HUES64 (cell line): ENCODE data around the gene CBFA2T2.

Experiments
- H3K27ac ChIP-seq: 2 replicates; pipeline ENCODE4 v1.7.0; 2013; ENCODE audit warnings: low read depth, low read length, inconsistent platforms
- H3K27me3 ChIP-seq: 2 replicates; pipeline ENCODE4 v1.6.1; 2013; ENCODE audit warnings: mild to moderate bottlenecking, low read length; ENCODE audit not compliant: insufficient read depth
- H3K36me3 ChIP-seq: 2 replicates; pipeline ENCODE4 v1.6.1; 2013; ENCODE audit warnings: mild to moderate bottlenecking, low read length; ENCODE audit not compliant: insufficient read depth
- H3K4me1 ChIP-seq: 2 replicates; pipeline ENCODE4 v1.6.1; 2013; ENCODE audit warnings: mild to moderate bottlenecking, low read length, moderate library complexity; ENCODE audit not compliant: insufficient read depth
- H3K4me3 ChIP-seq: 2 replicates; pipeline ENCODE4 v1.5.1; 2013; ENCODE audit warnings: mild to moderate bottlenecking, low read length, moderate library complexity
- H3K9ac ChIP-seq: 2 replicates; pipeline ENCODE4 v1.6.1; 2013; ENCODE audit warnings: mild to moderate bottlenecking, low read depth, low read length
- H3K9me3 ChIP-seq: 2 replicates; pipeline ENCODE4 v1.6.1; 2013; ENCODE audit warnings: low read depth, low read length; ENCODE audit not compliant: insufficient read depth
- WGBS: fragments of 150-250, 120-280 bp; methylation state at CpG from one replicate; pipeline ENCODE4 v1.1.7; 2013; ENCODE audit warnings: missing lambda C conversion rate; 5-methylcytosine and 5-hydroxymethylcytosine counted together

CBFA2T2 gene

GRCh38 chr20:33655164-33655563, 165.3 kb downstream of the CBFA2T2 start:
- no peaks in the 10 kb centered on the region for H3K9me3 ChIP-seq
- H3K27me3 ChIP-seq = no peaks in the 10 kb centered on the region
- H3K4me3 ChIP-seq = no peak overlapping the region
- WGBS = 90% methylated on average over 4 of the region's 4 CpGs
- H3K4me1 ChIP-seq = 0 out of 2 replicates have a peak, but pooled peaks cover 4% of the 10 kb centered on the region
- H3K36me3 ChIP-seq = peaks cover 16% of the 10 kb centered on the region; the same call in 1 of the 2 replicates
- H3K27ac ChIP-seq = no peak overlapping the region
- no peak overlapping the region for H3K9ac ChIP-seq

DNA sequence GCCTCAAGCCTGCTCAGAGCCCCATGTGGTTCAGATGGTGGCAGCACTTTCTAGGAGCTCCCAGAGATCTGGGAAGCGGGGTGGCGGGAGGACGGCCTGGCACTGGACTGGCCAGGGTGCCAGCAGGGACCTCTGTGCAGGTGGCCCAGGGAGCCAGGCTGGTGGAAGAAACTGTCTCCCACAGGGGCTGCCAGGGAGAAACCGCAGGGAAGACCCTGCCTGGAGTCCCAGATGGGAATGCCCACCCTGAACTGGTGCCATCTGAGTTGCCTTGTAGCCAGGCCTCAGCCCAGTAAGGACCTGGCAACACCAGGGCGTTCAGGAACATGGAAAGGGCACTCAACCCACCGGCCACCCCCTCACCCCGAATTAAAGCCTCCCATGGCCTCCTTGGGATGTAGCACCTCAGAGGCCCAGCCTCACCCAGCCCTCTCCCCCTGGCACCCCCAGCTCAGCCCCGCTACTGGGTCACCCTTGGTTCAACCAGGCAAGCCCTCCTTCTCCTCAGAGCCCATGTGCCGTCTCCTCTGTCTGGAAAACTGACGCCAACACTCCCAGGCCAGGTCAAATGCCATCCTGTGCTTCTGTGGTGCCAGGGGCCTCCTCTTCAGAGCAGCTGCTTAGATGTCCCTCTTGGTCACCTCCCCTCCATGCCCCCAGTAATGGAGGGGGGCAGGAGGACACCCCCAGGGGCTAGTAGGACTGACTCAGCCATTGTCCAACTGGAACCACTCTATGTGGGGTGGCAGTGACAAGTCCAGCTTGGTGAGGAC, 166.3 kb downstream of the CBFA2T2 start:
- Histone ChIP-seq H3K36me3 (peaks cover 16% of the 10 kb centered on the region; the same call in 1 of the 2 replicates), H3K9ac (no peak overlapping the region), H3K27me3 (no peaks in the 10 kb centered on the region), H3K9me3 (no peaks in the 10 kb centered on the region), H3K27ac (no peak overlapping the region), H3K4me1 (0 out of 2 replicates have a peak, but pooled peaks cover 4% of the 10 kb centered on the region), H3K4me3 (no peak overlapping the region)
- 94% methylated on average over 10 of the region's 10 CpGs for WGBS

- H3K4me3 ChIP-seq = no peak overlapping the region
Measured at GRCh38 chr20:33656783-33657703, 167.1 kb downstream of the CBFA2T2 start.

GRCh38 chr20:33657704-33658095, 167.8 kb downstream of the CBFA2T2 start:
- Histone ChIP-seq H3K9me3 (no peaks in the 10 kb centered on the region), H3K9ac (no peak overlapping the region), H3K27ac (no peak overlapping the region), H3K27me3 (no peaks in the 10 kb centered on the region), H3K36me3 (peaks cover 16% of the 10 kb centered on the region; the same call in 1 of the 2 replicates), H3K4me3 (no peak overlapping the region), H3K4me1 (peaks cover 4% of the 10 kb centered on the region; the same call in 1 of the 2 replicates)
- WGBS = 93% methylated on average over 12 of the region's 12 CpGs

More at GRCh38 chr20:33656783-33657703, 167.1 kb downstream of the CBFA2T2 start:
- Histone ChIP-seq H3K36me3 (peaks cover 16% of the 10 kb centered on the region; the same call in 1 of the 2 replicates), H3K9ac (no peak overlapping the region), H3K9me3 (no peaks in the 10 kb centered on the region), H3K27ac (no peak overlapping the region), H3K4me1 (0 out of 2 replicates have a peak, but pooled peaks cover 4% of the 10 kb centered on the region), H3K27me3 (no peaks in the 10 kb centered on the region)
- WGBS = 94% methylated on average over 17 of the region's 17 CpGs

GRCh38 chr20:33658510-33658909, 168.6 kb downstream of the CBFA2T2 start:
- Histone ChIP-seq H3K27me3 (no peaks in the 10 kb centered on the region), H3K36me3 (peaks cover 16% of the 10 kb centered on the region; the same call in 1 of the 2 replicates), H3K9ac (no peak overlapping the region), H3K4me3 (no peak overlapping the region), H3K27ac (no peak overlapping the region), H3K4me1 (peaks cover 6% of the 10 kb centered on the region; the same call in 1 of the 2 replicates), H3K9me3 (no peaks in the 10 kb centered on the region)
- 97% methylated on average over 8 of the region's 8 CpGs for WGBS

GRCh38 chr20:33658929-33659328, 169.0 kb downstream of the CBFA2T2 start:
- Histone ChIP-seq H3K9me3 (no peaks in the 10 kb centered on the region), H3K4me3 (no peak overlapping the region), H3K9ac (no peak overlapping the region), H3K27me3 (no peaks in the 10 kb centered on the region), H3K27ac (no peak overlapping the region), H3K36me3 (peaks cover 16% of the 10 kb centered on the region; the same call in 1 of the 2 replicates), H3K4me1 (peaks cover 4% of the 10 kb centered on the region; the same call in 1 of the 2 replicates)
- 93% methylated on average over 4 of the region's 4 CpGs for WGBS

DNA sequence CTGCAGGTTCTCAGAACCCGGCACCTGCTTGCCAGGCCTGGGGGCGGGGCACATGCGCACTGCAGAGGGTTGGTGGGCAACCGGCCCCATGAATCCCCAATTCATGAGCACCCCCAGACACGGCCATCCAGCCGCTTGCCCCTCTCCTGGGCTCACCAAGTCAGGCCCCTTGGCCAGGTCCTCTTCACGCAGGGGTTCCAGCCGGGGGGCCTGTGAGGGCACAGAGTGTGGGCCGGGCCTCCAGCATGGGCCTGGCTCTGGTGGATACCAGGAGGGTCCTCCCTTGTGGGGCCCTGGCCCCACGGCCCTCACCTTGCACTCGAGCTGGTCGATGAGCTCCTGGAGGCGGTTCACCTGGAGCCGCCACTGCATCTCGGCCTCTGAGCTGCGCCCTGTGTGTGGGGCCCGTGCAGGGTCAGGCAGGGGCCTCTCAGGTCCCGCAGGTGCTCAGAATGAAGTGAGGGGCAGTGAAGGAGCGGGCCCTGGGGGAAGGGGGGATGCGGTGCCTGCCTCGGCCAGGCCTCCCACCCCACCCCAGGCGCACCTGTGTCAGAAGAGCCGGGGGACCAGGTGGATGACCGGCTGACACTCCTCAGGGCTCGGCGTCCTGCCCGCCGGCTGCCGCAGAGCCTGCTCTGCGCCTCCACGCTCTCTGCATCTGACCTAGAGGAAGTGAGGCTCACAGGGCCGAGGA, 169.6 kb downstream of the CBFA2T2 start:
- peaks cover 4% of the 10 kb centered on the region; the same call in 1 of the 2 replicates for H3K4me1 ChIP-seq
- H3K36me3 ChIP-seq = peaks cover 16% of the 10 kb centered on the region; the same call in 1 of the 2 replicates
- H3K27me3 ChIP-seq = no peaks in the 10 kb centered on the region
- H3K4me3 ChIP-seq = no peak overlapping the region
- WGBS = 95% methylated on average over 32 of the region's 32 CpGs
- no peak overlapping the region for H3K27ac ChIP-seq
- H3K9ac ChIP-seq = no peak overlapping the region
- no peaks in the 10 kb centered on the region for H3K9me3 ChIP-seq

DNA sequence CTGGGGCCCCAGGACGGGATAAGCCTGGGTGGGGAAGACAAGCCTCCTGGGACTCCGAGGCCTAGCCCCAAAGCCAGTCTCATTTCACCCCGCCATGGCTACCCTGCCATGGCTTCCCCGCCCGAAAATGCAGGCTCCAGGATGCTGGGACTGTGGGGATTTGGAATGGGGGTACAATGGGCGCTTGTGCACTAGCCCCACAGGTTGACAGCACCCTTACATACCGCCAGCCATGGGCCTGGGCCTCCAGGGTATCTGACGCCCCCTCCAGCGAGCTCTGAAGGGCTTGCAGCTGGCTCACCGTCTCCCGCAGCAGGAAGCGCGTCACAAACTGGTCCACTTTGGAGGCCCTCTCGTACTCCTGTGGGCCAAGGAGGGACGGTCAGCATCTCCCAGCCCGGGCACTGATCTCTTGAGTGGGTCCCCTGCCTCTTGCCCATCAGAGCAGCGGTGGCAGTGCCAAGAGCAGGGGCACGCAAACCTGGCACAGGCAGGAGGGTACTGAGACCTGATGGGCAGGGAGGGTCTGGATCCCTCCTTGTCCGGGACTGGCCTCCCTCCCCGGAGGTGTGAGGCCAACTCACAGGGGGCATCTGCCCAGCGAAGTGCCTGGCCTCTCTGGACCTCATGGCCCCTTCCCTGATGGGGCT, 170.3 kb downstream of the CBFA2T2 start:
- Histone ChIP-seq H3K9me3 (no peaks in the 10 kb centered on the region), H3K36me3 (peaks cover 16% of the 10 kb centered on the region; the same call in 1 of the 2 replicates), H3K27ac (no peak overlapping the region), H3K4me1 (peaks cover 4% of the 10 kb centered on the region; the same call in 1 of the 2 replicates), H3K9ac (no peak overlapping the region), H3K4me3 (no peak overlapping the region), H3K27me3 (no peaks in the 10 kb centered on the region)
- 92% methylated on average over 21 of the region's 21 CpGs for WGBS

GRCh38 chr20:33660685-33661058, 170.8 kb downstream of the CBFA2T2 start:
- Histone ChIP-seq H3K9me3 (no peaks in the 10 kb centered on the region), H3K27me3 (no peaks in the 10 kb centered on the region)

GRCh38 chr20:33662172-33662571, 172.3 kb downstream of the CBFA2T2 start, which contains the start of gene C20orf144:
C20orf144 (plus strand) TSS chr20:33662327; CDS start chr20:33662346, 19 bp downstream.
- H3K27ac ChIP-seq = peak within 1 kb of the TSS; percentile 77; the same call in 1 of the 2 replicates
- H3K9me3 ChIP-seq = no peaks in the 10 kb centered on the region
- peak within 1 kb of the TSS; percentile 80 for H3K9ac ChIP-seq
- peaks cover 9% of the 10 kb centered on the region; the same call in 1 of the 2 replicates for H3K4me1 ChIP-seq
- H3K36me3 ChIP-seq = peaks cover 16% of the 10 kb centered on the region; the same call in 1 of the 2 replicates
- peaks cover under 1% of the 10 kb centered on the region; the same call in 1 of the 2 replicates for H3K27me3 ChIP-seq
- peak within 1 kb of the TSS; percentile 78 for H3K4me3 ChIP-seq
- 94% methylated on average over 10 of the region's 10 CpGs for WGBS

More at GRCh38 chr20:33660685-33661058, 170.8 kb downstream of the CBFA2T2 start:
- Histone ChIP-seq H3K36me3 (peaks cover 16% of the 10 kb centered on the region; the same call in 1 of the 2 replicates), H3K9ac (no peak overlapping the region), H3K4me1 (peaks cover 4% of the 10 kb centered on the region; the same call in 1 of the 2 replicates), H3K4me3 (no peak overlapping the region), H3K27ac (no peak overlapping the region)
- WGBS = 93% methylated on average over 7 of the region's 7 CpGs
